Activated CD4-positive, alpha-beta T cell treated with anti-CD3 and anti-CD28 coated beads, Interleukin-2, amount 10 ng/mL, durations not matched to agents 7 days and 5 days (primary cell): Measurements from ENCODE around the gene LCP2. TPM values are rescaled to one million over a fixed set of nuclear protein-coding genes. Genes with fewer than 3 reads are reported as not detected.

Experiments
- CTCF ChIA-PET: fragments of 350-600 bp; sonication (Branson Sonifier 250); formaldehyde crosslinking; loops from one replicate; lab custom pipeline; 2021; ENCODE audit warnings: antibody characterized with exemption; lab: Charles Lee
- POLR2A ChIA-PET: fragments of 350-600 bp; sonication (Branson Sonifier 250); formaldehyde crosslinking; loops from one replicate; lab custom pipeline; 2021; ENCODE audit warnings: antibody characterized with exemption; lab: Charles Lee
- DNase-seq: peaks from one replicate; pipeline ENCODE4 v3.0.0-alpha.2; 2020
- H3K27ac Mint-ChIP-seq: one replicate; pipeline ENCODE4 v1.8.0; 2021; ENCODE audit warnings: mild to moderate bottlenecking, moderate library complexity, mixed read lengths
- H3K27me3 Mint-ChIP-seq: one replicate; pipeline ENCODE4 v1.8.0; 2021; ENCODE audit warnings: mixed read lengths
- H3K36me3 Mint-ChIP-seq: one replicate; pipeline ENCODE4 v1.8.0; 2021; ENCODE audit warnings: low read depth, mixed read lengths
- H3K4me1 Mint-ChIP-seq: one replicate; pipeline ENCODE4 v1.8.0; 2021; ENCODE audit warnings: mixed read lengths
- H3K4me3 Mint-ChIP-seq: one replicate; pipeline ENCODE4 v1.8.0; 2021; ENCODE audit warnings: mild to moderate bottlenecking, moderate library complexity, mixed read lengths
- H3K9me3 Mint-ChIP-seq: one replicate; pipeline ENCODE4 v1.8.0; 2021; ENCODE audit warnings: mixed read lengths
- total RNA-seq, 2 experiments: library from RNA; stranded (reverse); gene quantifications; one replicate each; pipeline ENCODE4 v1.2.3, GENCODE V29; 2021

Gene LCP2
- total RNA-seq, 2 experiments from 2014 or later, result 285 to 309 TPM

DNA sequence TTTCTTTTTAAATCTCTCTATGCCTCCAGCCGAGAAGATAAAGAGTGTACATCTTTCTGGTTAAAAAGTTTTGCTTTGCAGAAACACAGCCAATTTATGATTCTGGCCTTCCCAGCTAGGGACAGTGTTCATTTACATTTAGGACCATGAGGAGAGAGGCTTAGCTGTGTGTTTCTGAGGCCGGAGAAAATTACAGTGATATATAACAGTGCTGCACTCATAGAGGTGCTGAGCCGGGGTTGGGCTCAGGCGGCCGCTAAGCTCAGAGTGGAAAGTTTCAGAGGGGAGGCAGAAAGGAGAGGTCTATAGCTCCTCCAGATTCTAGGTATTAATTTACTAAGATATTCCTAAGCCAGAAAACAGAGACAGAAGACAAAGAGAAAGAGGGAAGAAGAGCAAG is 37.0 kb upstream of the LCP2 start:
- Mint-ChIP-seq H3K4me1 (peaks cover 39% of the 10 kb centered on the region), H3K27me3 (no peaks in the 10 kb centered on the region), H3K27ac (no peak overlapping the region), H3K4me3 (peak overlapping the region; percentile 66), H3K9me3 (no peaks in the 10 kb centered on the region), H3K36me3 (peaks cover 4% of the 10 kb centered on the region)
- no peak for DNase-seq
- POLR2A ChIA-PET, result interaction anchor here (0.7 to 2.3 kb wide), 7 partner anchors 31 to 68 kb away, joined by 3 to 22 read pairs (median 4); partner anchors contain the start of gene LCP2
- CTCF ChIA-PET, result interaction anchor here (0.8 to 5.2 kb wide), 13 partner anchors 11 to 109 kb away, joined by 3 to 28 read pairs (median 5); no protein-coding TSS in a partner anchor

GRCh38 chr5:170333161-170333910 is 35.8 kb upstream of the LCP2 start:
- H3K36me3 Mint-ChIP-seq, result peaks cover 4% of the 10 kb centered on the region
- H3K4me3 Mint-ChIP-seq, result peak overlapping the region; percentile 66
- H3K27ac Mint-ChIP-seq, result no peak overlapping the region
- no peaks in the 10 kb centered on the region for H3K27me3 Mint-ChIP-seq
- H3K9me3 Mint-ChIP-seq, result no peaks in the 10 kb centered on the region
- POLR2A ChIA-PET, result interaction anchor here (0.6 to 2.3 kb wide), 4 partner anchors 36 to 66 kb away, joined by 3 to 22 read pairs (median 8); partner anchors contain the start of gene LCP2
- DNase-seq, result peak; percentile 65
- H3K4me1 Mint-ChIP-seq, result peaks cover 28% of the 10 kb centered on the region
- CTCF ChIA-PET, result interaction anchor here (1.3 to 5.2 kb wide), 10 partner anchors 10 to 108 kb away, joined by 3 to 28 read pairs (median 7); no protein-coding TSS in a partner anchor

GRCh38 chr5:170332058-170332457 is 34.5 kb upstream of the LCP2 start:
- peaks cover 4% of the 10 kb centered on the region for H3K36me3 Mint-ChIP-seq
- ChIA-PET CTCF (interaction anchor here (0.6 to 5.2 kb wide), 9 partner anchors 10 to 1328 kb away, joined by 3 to 28 read pairs (median 5); partner anchors contain the start of gene LCP2), POLR2A (interaction anchor here (0.7 to 1.6 kb wide), 5 partner anchors 34 to 66 kb away, joined by 3 to 7 read pairs (median 4); partner anchors contain the start of gene LCP2)
- DNase-seq, result no peak
- peak overlapping the region; percentile 12 for H3K4me3 Mint-ChIP-seq
- H3K27me3 Mint-ChIP-seq, result no peaks in the 10 kb centered on the region
- peaks cover 17% of the 10 kb centered on the region for H3K4me1 Mint-ChIP-seq
- H3K9me3 Mint-ChIP-seq, result no peaks in the 10 kb centered on the region
- H3K27ac Mint-ChIP-seq, result no peak overlapping the region

- peaks cover 4% of the 10 kb centered on the region for H3K36me3 Mint-ChIP-seq
- H3K4me1 Mint-ChIP-seq, result peaks cover 3% of the 10 kb centered on the region
- H3K27ac Mint-ChIP-seq, result no peak overlapping the region
- H3K4me3 Mint-ChIP-seq, result no peak overlapping the region
- H3K9me3 Mint-ChIP-seq, result no peaks in the 10 kb centered on the region
- H3K27me3 Mint-ChIP-seq, result no peaks in the 10 kb centered on the region
- CTCF ChIA-PET, result interaction anchor here (1.0 to 5.2 kb wide), 10 partner anchors 17 to 68 kb away, joined by 3 to 28 read pairs (median 6); partner anchors contain the start of gene LCP2
- DNase-seq, result peak; percentile 37
- POLR2A ChIA-PET, result interaction anchor here (0.7 to 1.6 kb wide), 7 partner anchors 17 to 94 kb away, joined by 4 to 11 read pairs (median 6); partner anchors contain the start of gene LCP2
Observed at GRCh38 chr5:170330568-170331054, 33.0 kb upstream of the LCP2 start.

GRCh38 chr5:170329524-170329923 is 31.9 kb upstream of the LCP2 start:
- Mint-ChIP-seq H3K9me3 (peaks cover 2% of the 10 kb centered on the region), H3K4me3 (no peak overlapping the region), H3K27me3 (no peaks in the 10 kb centered on the region), H3K27ac (no peak overlapping the region), H3K36me3 (no peaks in the 10 kb centered on the region), H3K4me1 (no peaks in the 10 kb centered on the region)
- ChIA-PET POLR2A (no interaction called here), CTCF (interaction anchor here (1.0 kb wide), 2 partner anchors 28 to 55 kb away, joined by 3 read pairs; no protein-coding TSS in a partner anchor)
- DNase-seq, result no peak

- CTCF ChIA-PET, result interaction anchor here (0.8 to 2.2 kb wide), 5 partner anchors 10 to 54 kb away, joined by 3 to 10 read pairs (median 3); no protein-coding TSS in a partner anchor
- H3K9me3 Mint-ChIP-seq, result peaks cover 6% of the 10 kb centered on the region
- no peak overlapping the region for H3K27ac Mint-ChIP-seq
- no peaks in the 10 kb centered on the region for H3K27me3 Mint-ChIP-seq
- no peaks in the 10 kb centered on the region for H3K36me3 Mint-ChIP-seq
- POLR2A ChIA-PET, result no interaction called here
- H3K4me1 Mint-ChIP-seq, result no peaks in the 10 kb centered on the region
- no peak for DNase-seq
- H3K4me3 Mint-ChIP-seq, result no peak overlapping the region
Observed at GRCh38 chr5:170327829-170328228, 30.3 kb upstream of the LCP2 start.

DNA sequence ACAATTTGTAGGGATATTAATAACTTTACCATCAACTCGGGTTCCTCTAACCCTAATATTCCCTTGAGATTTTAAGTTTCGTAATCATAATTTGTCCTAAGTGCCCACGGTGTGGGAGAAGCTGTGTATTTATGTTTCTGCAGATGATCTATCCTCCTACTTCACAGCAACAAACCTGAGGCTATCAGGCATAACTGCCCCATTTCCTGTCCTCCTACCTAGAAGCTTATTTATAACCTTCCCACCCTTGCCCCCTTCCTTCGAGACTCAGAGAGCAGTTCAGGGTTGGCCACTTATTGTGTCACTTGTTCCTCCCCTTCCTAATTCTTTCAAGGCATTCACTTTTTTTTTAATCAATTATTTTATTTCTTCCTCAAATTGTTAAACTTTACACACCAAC is 29.6 kb upstream of the LCP2 start:
- H3K36me3 Mint-ChIP-seq, result no peaks in the 10 kb centered on the region
- CTCF ChIA-PET, result interaction anchor here (0.9 to 2.2 kb wide), 10 partner anchors 10 to 60 kb away, joined by 3 to 10 read pairs (median 4); partner anchors contain the start of gene LCP2
- POLR2A ChIA-PET, result no interaction called here
- no peak overlapping the region for H3K4me3 Mint-ChIP-seq
- H3K27me3 Mint-ChIP-seq, result no peaks in the 10 kb centered on the region
- no peak for DNase-seq
- no peaks in the 10 kb centered on the region for H3K4me1 Mint-ChIP-seq
- no peak overlapping the region for H3K27ac Mint-ChIP-seq
- H3K9me3 Mint-ChIP-seq, result peaks cover 6% of the 10 kb centered on the region

DNA sequence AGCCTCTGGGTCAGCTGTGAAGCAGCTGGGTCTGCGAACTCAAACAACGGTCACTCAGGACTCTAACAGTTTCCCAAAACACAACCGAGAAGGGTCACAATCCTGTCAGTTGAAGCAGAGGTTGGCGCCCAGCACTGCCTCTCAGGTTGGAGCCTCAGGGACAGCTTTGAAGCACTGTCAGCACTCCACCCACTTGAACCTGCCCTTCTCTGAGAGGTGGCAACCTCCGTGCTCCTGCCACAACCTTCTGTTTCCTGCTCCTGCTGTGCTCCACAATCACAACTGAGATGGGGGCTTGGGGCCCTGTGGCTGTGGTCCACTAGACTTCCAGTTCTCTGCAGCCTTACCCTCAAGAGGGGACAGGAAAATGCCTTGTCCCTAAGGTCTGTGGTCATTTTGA is 21.7 kb upstream of the LCP2 start:
- Mint-ChIP-seq H3K27me3 (no peaks in the 10 kb centered on the region), H3K27ac (no peak overlapping the region), H3K4me1 (peaks cover 17% of the 10 kb centered on the region), H3K9me3 (peaks cover 6% of the 10 kb centered on the region), H3K36me3 (peaks cover 4% of the 10 kb centered on the region), H3K4me3 (no peak overlapping the region)
- CTCF ChIA-PET, result interaction anchor here (1.0 to 1.4 kb wide), 5 partner anchors 11 to 22 kb away, joined by 3 to 4 read pairs (median 3); partner anchors contain the start of gene LCP2
- no peak for DNase-seq
- POLR2A ChIA-PET, result no interaction called here

- Mint-ChIP-seq H3K27me3 (no peaks in the 10 kb centered on the region), H3K36me3 (peaks cover 4% of the 10 kb centered on the region), H3K4me1 (peaks cover 35% of the 10 kb centered on the region), H3K27ac (no peak overlapping the region), H3K4me3 (no peak overlapping the region), H3K9me3 (peaks cover 2% of the 10 kb centered on the region)
- DNase-seq, result no peak
- ChIA-PET CTCF (interaction anchor here (0.8 to 2.0 kb wide), 3 partner anchors 10 to 17 kb away, joined by 3 to 5 read pairs (median 5); no protein-coding TSS in a partner anchor), POLR2A (no interaction called here)
Observed at GRCh38 chr5:170317499-170317898, 19.9 kb upstream of the LCP2 start.

- CTCF ChIA-PET, result interaction anchor here (0.8 to 2.0 kb wide), 3 partner anchors 11 to 17 kb away, joined by 3 to 5 read pairs (median 5); no protein-coding TSS in a partner anchor
- H3K27ac Mint-ChIP-seq, result no peak overlapping the region
- no peak overlapping the region for H3K4me3 Mint-ChIP-seq
- H3K36me3 Mint-ChIP-seq, result peaks cover 4% of the 10 kb centered on the region
- POLR2A ChIA-PET, result no interaction called here
- H3K9me3 Mint-ChIP-seq, result peaks cover 2% of the 10 kb centered on the region
- no peak for DNase-seq
- H3K4me1 Mint-ChIP-seq, result peaks cover 40% of the 10 kb centered on the region
- no peaks in the 10 kb centered on the region for H3K27me3 Mint-ChIP-seq
Observed at GRCh38 chr5:170316937-170317336, 19.4 kb upstream of the LCP2 start.

GRCh38 chr5:170315154-170315553 is 17.6 kb upstream of the LCP2 start:
- Mint-ChIP-seq H3K9me3 (no peaks in the 10 kb centered on the region), H3K4me1 (peaks cover 55% of the 10 kb centered on the region), H3K36me3 (peaks cover 2% of the 10 kb centered on the region), H3K27ac (peak overlapping the region; percentile 38), H3K4me3 (no peak overlapping the region), H3K27me3 (no peaks in the 10 kb centered on the region)
- no peak for DNase-seq
- ChIA-PET POLR2A (interaction anchor here (0.7 kb wide), 1 partner anchor 16 kb away, joined by 3 read pairs; no protein-coding TSS in a partner anchor), CTCF (interaction anchor here (1.3 to 1.6 kb wide), 4 partner anchors 9 to 24 kb away, joined by 3 to 6 read pairs (median 4); no protein-coding TSS in a partner anchor)

- no peak overlapping the region for H3K4me3 Mint-ChIP-seq
Observed at GRCh38 chr5:170314541-170315095, 17.0 kb upstream of the LCP2 start.

More at GRCh38 chr5:170314541-170315095, 17.0 kb upstream of the LCP2 start:
- Mint-ChIP-seq H3K36me3 (peaks cover 2% of the 10 kb centered on the region), H3K9me3 (no peaks in the 10 kb centered on the region), H3K27ac (no peak overlapping the region), H3K4me1 (peaks cover 54% of the 10 kb centered on the region), H3K27me3 (no peaks in the 10 kb centered on the region)
- no peak for DNase-seq
- ChIA-PET CTCF (interaction anchor here (1.1 to 3.3 kb wide), 9 partner anchors 9 to 32 kb away, joined by 3 to 11 read pairs (median 5); partner anchors contain the start of gene LCP2), POLR2A (no interaction called here)
